ENCODE results near the gene METTL21A.

DNA sequence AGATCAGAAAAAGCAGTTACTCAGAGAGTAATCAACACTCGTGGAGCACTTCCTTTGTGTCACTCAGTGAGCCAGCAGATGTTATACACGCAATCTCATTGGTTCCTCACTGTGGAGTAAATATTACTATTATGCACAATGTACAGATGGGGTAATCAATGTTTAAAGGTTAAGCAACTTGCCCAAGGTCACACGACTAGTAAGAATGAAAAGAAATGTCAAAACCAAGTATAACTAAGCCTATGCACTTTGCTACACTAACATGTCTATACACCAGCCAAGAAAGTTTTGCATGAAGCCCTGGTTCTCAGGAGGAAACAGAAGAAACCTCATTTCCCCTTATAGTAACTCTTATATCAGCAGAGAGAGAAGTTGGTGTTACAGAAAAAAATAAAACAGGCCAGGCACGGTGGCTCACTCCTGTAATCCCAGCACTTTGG is 5.4 kb downstream of the METTL21A start:
- no peak for TF ChIP-seq POLR2AphosphoS5 (IDR thresholded peaks at IDR 0.05)
- TF ChIP-seq CTCF (IDR thresholded peaks at IDR 0.05; ENCODE audit: poor library complexity, severe bottlenecking) = no peak
- no peak for TF ChIP-seq MXI1 (conservative IDR thresholded peaks at IDR 0.05; ENCODE audit: poor library complexity, severe bottlenecking)

All from neural cell (in vitro differentiated cells).